SK-N-SH treated with all-trans-retinoic acid at 6 μM for 48 hours (cell line): ENCODE data around the gene FCHSD2.

Experiments
- BACH2 ChIP-seq: fragments of 250-450 bp; sonication (Bioruptor Pico); IDR thresholded peaks from 2 replicates; pipeline ENCODE4 v1.9.0; 2021; ENCODE audit warnings: mild to moderate bottlenecking, borderline replicate concordance
- ISL1 ChIP-seq: fragments of 250-450 bp; sonication (Bioruptor Pico); IDR thresholded peaks from 2 replicates; pipeline ENCODE4 v2.1.2; 2022; ENCODE audit warnings: mild to moderate bottlenecking, moderate library complexity
- PPARA ChIP-seq: fragments of 250-450 bp; sonication (Bioruptor Pico); IDR thresholded peaks from 2 replicates; pipeline ENCODE4 v1.5.0; 2020; ENCODE audit warnings: mild to moderate bottlenecking, borderline replicate concordance
- RARB ChIP-seq: fragments of 250-450 bp; sonication (Bioruptor Pico); IDR thresholded peaks from 2 replicates; pipeline ENCODE4 v1.8.0; 2021; ENCODE audit warnings: mild to moderate bottlenecking, moderate library complexity
- SNAI2 ChIP-seq: fragments of 250-450 bp; sonication (Bioruptor Pico); IDR thresholded peaks from 2 replicates; pipeline ENCODE4 v1.5.0; 2020; ENCODE audit warnings: mild to moderate bottlenecking, moderate library complexity
- TCF4 ChIP-seq: fragments of 250-450 bp; sonication (Bioruptor Pico); IDR thresholded peaks from 2 replicates; pipeline ENCODE4 v1.8.0; 2021; ENCODE audit warnings: mild to moderate bottlenecking, moderate library complexity, borderline replicate concordance
- TOX ChIP-seq: fragments of 250-450 bp; sonication (Bioruptor Pico); IDR thresholded peaks from 2 replicates; pipeline ENCODE4 v1.8.0; 2021; ENCODE audit warnings: mild to moderate bottlenecking, moderate library complexity, borderline replicate concordance
- ZC3H10 ChIP-seq: fragments of 250-450 bp; sonication (Bioruptor Pico); IDR thresholded peaks from 2 replicates; pipeline ENCODE4 v1.5.1; 2021; ENCODE audit warnings: mild to moderate bottlenecking, moderate library complexity
- ZFP3 ChIP-seq: fragments of 250-450 bp; sonication (Bioruptor Pico); IDR thresholded peaks from 2 replicates; pipeline ENCODE4 v1.5.0; 2020; ENCODE audit warnings: mild to moderate bottlenecking, moderate library complexity
- ZFP30 ChIP-seq: fragments of 450-650 bp; formaldehyde crosslinking; IDR thresholded peaks from 2 replicates; pipeline ENCODE4 v1.5.0; 2022; ENCODE audit warnings: mild to moderate bottlenecking, moderate library complexity
- TF ChIP-seq, protein P1 (sequence below): fragments of 250-450 bp; sonication (Bioruptor Pico); IDR thresholded peaks from 2 replicates; pipeline ENCODE4 v1.5.1; 2020; ENCODE audit warnings: low read depth, mild to moderate bottlenecking, moderate library complexity
- TF ChIP-seq, protein P2 (sequence below): fragments of 250-450 bp; sonication (Bioruptor Pico); IDR thresholded peaks from 2 replicates; pipeline ENCODE4 v1.5.1; 2021; ENCODE audit warnings: mild to moderate bottlenecking, moderate library complexity

DNA sequence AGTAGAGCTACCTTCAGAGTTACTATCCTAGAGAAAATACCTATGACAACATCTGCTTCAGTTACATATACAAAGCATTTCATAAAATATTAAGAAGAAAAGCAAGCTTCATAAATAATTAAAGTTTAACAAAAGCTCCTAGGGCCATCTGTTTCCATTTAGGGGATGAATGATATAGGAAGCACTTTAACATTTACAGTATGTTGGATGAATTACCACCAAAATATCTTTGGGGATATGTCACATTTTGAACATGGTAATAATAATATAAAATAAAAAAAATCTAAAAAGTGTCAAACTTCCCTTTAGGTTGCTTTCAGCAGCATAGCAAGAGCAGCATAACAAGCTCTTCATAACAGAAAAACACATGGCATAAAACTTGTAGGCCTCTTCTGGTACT lies 223.3 kb downstream of the FCHSD2 start:
- TF ChIP-seq RARB = no peak
- no peak for TF ChIP-seq ZFP30 (CRISPR knock-in tag)
- TF ChIP-seq TCF4 (CRISPR knock-in tag) = peak; percentile 25; the same call in 1 of the 2 replicates
- TF ChIP-seq, protein P1, sequence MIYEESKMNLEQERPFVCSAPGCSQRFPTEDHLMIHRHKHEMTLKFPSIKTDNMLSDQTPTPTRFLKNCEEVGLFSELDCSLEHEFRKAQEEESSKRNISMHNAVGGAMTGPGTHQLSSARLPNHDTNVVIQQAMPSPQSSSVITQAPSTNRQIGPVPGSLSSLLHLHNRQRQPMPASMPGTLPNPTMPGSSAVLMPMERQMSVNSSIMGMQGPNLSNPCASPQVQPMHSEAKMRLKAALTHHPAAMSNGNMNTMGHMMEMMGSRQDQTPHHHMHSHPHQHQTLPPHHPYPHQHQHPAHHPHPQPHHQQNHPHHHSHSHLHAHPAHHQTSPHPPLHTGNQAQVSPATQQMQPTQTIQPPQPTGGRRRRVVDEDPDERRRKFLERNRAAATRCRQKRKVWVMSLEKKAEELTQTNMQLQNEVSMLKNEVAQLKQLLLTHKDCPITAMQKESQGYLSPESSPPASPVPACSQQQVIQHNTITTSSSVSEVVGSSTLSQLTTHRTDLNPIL (CRISPR knock-in tag) = no peak
- TF ChIP-seq, protein P2, sequence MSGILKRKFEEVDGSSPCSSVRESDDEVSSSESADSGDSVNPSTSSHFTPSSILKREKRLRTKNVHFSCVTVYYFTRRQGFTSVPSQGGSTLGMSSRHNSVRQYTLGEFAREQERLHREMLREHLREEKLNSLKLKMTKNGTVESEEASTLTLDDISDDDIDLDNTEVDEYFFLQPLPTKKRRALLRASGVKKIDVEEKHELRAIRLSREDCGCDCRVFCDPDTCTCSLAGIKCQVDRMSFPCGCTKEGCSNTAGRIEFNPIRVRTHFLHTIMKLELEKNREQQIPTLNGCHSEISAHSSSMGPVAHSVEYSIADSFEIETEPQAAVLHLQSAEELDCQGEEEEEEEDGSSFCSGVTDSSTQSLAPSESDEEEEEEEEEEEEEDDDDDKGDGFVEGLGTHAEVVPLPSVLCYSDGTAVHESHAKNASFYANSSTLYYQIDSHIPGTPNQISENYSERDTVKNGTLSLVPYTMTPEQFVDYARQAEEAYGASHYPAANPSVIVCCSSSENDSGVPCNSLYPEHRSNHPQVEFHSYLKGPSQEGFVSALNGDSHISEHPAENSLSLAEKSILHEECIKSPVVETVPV (CRISPR knock-in tag) = no peak
- no peak for TF ChIP-seq BACH2
- TF ChIP-seq ISL1 (CRISPR knock-in tag) = peak; percentile 53
- TF ChIP-seq ZC3H10 (CRISPR knock-in tag) = no peak
- TF ChIP-seq SNAI2 = no peak
- no peak for TF ChIP-seq TOX (CRISPR knock-in tag)
- no peak for TF ChIP-seq ZFP3 (CRISPR knock-in tag)
- no peak for TF ChIP-seq PPARA
